ENCODE results near the gene COMMD2. TPM values are rescaled to one million over a fixed set of nuclear protein-coding genes. Genes with fewer than 3 reads are reported as not detected.

The COMMD2 gene
- total RNA-seq, 2 experiments from 2014 or later, result 35.5 to 38.9 TPM

GRCh38 chr3:149715247-149715646 is 37.0 kb downstream of the COMMD2 start:
- H3K27ac Mint-ChIP-seq, result no peak overlapping the region
- CTCF ChIA-PET, result interaction anchor here (1.2 to 1.6 kb wide), 3 partner anchors 146 to 192 kb away, joined by 4 to 6 read pairs (median 6); no protein-coding TSS in a partner anchor
- H3K9me3 Mint-ChIP-seq (ENCODE audit: low read depth), result no peaks in the 10 kb centered on the region
- H3K4me3 Mint-ChIP-seq, result no peak overlapping the region
- no peak for ATAC-seq
- peaks cover 15% of the 10 kb centered on the region for H3K4me1 Mint-ChIP-seq
- peaks cover 4% of the 10 kb centered on the region for H3K36me3 Mint-ChIP-seq
- DNase-seq, result no peak
- no peaks in the 10 kb centered on the region for H3K27me3 Mint-ChIP-seq

GRCh38 chr3:149713730-149714654 is 38.3 kb downstream of the COMMD2 start:
- DNase-seq (no peak), ATAC-seq (no peak)
- H3K9me3 Mint-ChIP-seq (ENCODE audit: low read depth), result no peaks in the 10 kb centered on the region
- no peak overlapping the region for H3K4me3 Mint-ChIP-seq
- CTCF ChIA-PET, result interaction anchor here (1.2 to 1.6 kb wide), 3 partner anchors 145 to 190 kb away, joined by 4 to 6 read pairs (median 6); no protein-coding TSS in a partner anchor
- no peaks in the 10 kb centered on the region for H3K36me3 Mint-ChIP-seq
- H3K4me1 Mint-ChIP-seq, result peaks cover 15% of the 10 kb centered on the region
- no peak overlapping the region for H3K27ac Mint-ChIP-seq
- no peaks in the 10 kb centered on the region for H3K27me3 Mint-ChIP-seq

DNA sequence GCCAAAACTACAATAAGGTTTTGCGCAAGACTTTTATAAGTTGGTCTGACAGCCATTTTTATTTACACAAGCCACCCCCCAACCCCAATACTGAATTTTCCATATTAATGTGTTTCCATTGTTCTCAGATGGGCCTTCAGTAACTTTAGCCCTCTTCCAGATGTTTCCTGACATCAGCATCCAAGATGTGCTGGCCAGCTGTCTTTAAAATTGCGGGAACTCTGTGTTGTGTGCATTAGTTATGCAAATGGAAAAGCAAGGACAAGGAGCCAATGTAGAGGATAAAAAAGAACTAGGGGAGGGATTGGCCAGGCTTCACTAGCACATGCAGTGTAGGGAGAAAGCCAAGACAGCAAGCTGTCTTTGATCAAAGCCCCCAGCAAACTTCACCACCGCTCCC is 45.4 kb downstream of the COMMD2 start:
- Mint-ChIP-seq H3K9me3 (ENCODE audit: low read depth) (no peaks in the 10 kb centered on the region), H3K36me3 (no peaks in the 10 kb centered on the region), H3K4me1 (peaks cover 20% of the 10 kb centered on the region), H3K4me3 (no peak overlapping the region), H3K27ac (no peak overlapping the region), H3K27me3 (no peaks in the 10 kb centered on the region)
- no peak for DNase-seq
- CTCF ChIA-PET, result no interaction called here
- no peak for ATAC-seq

- no peaks in the 10 kb centered on the region for H3K9me3 Mint-ChIP-seq (ENCODE audit: low read depth)
- no peak overlapping the region for H3K27ac Mint-ChIP-seq
- H3K4me1 Mint-ChIP-seq, result peaks cover 30% of the 10 kb centered on the region
- H3K4me3 Mint-ChIP-seq, result no peak overlapping the region
- CTCF ChIA-PET, result interaction anchor here (0.6 to 1.7 kb wide), 3 partner anchors 11 to 194 kb away, joined by 3 to 7 read pairs (median 4); no protein-coding TSS in a partner anchor
- H3K36me3 Mint-ChIP-seq, result no peaks in the 10 kb centered on the region
- ATAC-seq (no peak), DNase-seq (no peak)
- no peaks in the 10 kb centered on the region for H3K27me3 Mint-ChIP-seq
Observed at GRCh38 chr3:149705416-149705815, 46.9 kb downstream of the COMMD2 start.

- H3K4me3 Mint-ChIP-seq, result no peak overlapping the region
- peaks cover 8% of the 10 kb centered on the region for H3K9me3 Mint-ChIP-seq (ENCODE audit: low read depth)
- CTCF ChIA-PET, result interaction anchor here (1.7 kb wide), 1 partner anchor 105 kb away, joined by 4 read pairs; no protein-coding TSS in a partner anchor
- H3K36me3 Mint-ChIP-seq, result peaks cover 12% of the 10 kb centered on the region
- H3K27me3 Mint-ChIP-seq, result no peaks in the 10 kb centered on the region
- no peak overlapping the region for H3K27ac Mint-ChIP-seq
- peaks cover 30% of the 10 kb centered on the region for H3K4me1 Mint-ChIP-seq
- DNase-seq (no peak), ATAC-seq (no peak)
Observed at GRCh38 chr3:149703466-149703865, 48.8 kb downstream of the COMMD2 start.

DNA sequence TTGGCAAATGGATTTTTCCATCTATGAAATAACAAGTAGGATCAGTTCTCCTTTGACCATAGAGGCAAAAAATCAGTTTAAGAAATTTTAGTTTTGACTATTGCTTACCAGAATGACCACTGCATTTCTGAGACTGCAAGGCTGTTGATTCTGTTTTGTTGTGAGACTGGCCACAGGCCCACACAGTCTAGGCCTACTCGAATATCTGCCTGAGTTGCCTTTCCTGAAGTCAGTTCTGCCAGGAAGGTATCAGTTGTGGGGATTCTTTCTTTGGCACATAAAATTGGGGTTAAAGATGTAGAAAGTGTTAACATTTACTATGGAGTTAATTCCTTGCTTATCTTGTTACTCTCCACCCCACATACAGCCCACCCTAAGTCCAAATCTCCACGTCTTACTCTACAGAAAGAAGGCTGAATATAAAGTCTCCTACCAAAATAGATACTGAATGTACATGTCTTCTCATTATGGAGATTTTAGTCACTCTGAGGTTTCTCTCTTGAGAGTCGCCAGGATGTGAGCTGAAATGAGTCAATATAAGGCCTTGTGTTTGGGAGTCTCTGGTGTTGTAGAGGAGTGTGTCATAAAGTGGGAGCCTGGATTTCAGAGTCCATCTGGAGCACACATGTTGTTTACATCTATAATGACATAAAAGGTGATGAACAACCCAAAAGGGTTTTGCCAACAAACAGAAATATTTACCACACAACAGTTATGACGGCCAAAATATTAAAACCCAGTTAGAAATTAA is 49.4 kb downstream of the COMMD2 start:
- DNase-seq (no peak), ATAC-seq (peak; percentile 67)
- Mint-ChIP-seq H3K9me3 (ENCODE audit: low read depth) (peaks cover 13% of the 10 kb centered on the region), H3K4me1 (peaks cover 30% of the 10 kb centered on the region), H3K36me3 (peaks cover 17% of the 10 kb centered on the region), H3K27ac (peak overlapping the region; percentile 50), H3K4me3 (no peak overlapping the region), H3K27me3 (no peaks in the 10 kb centered on the region)
- CTCF ChIA-PET, result interaction anchor here (1.7 kb wide), 1 partner anchor 106 kb away, joined by 4 read pairs; no protein-coding TSS in a partner anchor

DNA sequence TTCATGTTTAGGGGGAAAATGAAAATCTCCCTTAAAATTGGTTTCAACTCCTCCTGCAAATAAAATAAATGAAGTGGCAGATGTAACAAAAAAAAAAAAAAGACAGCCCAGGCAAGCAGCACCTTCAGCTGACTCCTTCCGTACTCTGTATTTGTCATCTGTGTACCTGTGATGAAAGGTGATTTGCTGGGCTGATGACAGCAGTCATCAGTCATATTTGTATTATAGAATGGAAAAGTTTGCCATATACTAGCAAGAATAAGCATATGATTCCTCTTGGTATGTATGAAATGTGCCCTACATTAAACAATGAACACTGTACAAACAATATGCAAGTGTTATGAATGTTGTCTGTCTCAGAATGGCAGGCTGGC is 50.3 kb downstream of the COMMD2 start:
- H3K4me3 Mint-ChIP-seq, result peak overlapping the region; percentile 73
- peaks cover 25% of the 10 kb centered on the region for H3K36me3 Mint-ChIP-seq
- DNase-seq (no peak), ATAC-seq (peak; percentile 83)
- peaks cover 30% of the 10 kb centered on the region for H3K4me1 Mint-ChIP-seq
- peak overlapping the region; percentile 94 for H3K27ac Mint-ChIP-seq
- no peaks in the 10 kb centered on the region for H3K27me3 Mint-ChIP-seq
- peaks cover 18% of the 10 kb centered on the region for H3K9me3 Mint-ChIP-seq (ENCODE audit: low read depth)
- CTCF ChIA-PET, result interaction anchor here (0.9 kb wide), 1 partner anchor 106 kb away, joined by 3 read pairs; no protein-coding TSS in a partner anchor

DNA sequence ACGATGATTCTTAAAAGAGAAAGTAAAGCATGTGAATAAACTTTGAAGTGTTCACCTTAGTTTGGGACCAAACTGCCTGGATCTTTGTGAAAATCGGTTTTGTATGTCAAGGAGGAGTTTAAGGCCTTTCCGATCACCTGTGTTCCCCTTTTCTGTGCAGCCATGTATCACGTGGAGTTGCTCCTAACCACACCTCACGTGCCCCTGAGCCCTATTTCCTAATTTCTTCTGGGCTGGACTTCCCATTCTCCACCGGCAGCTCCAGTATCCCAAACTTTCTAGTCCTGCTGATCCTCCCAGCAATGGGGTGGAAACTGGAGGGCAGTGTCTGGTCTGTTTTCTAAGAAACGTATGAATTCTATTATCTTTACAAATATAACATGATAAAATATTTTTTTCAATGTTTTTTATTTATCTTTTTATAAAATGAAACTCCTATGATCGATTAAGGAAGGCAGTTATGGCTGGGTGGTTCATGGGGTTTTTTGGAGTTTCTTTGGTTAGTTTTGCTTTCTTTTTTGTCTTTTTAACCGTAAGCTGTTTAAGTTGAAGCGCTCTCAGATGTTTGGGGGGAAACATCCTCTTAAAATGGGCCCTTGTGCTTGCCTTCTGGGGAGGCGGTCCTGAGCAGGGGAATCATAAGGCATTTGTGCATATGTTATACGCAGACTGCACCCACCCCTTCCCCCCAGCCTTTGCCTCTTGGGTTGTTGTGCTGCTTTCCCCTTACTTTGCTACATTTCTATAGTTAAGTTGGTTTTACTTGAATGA is 50.9 kb downstream of the COMMD2 start:
- CTCF ChIA-PET, result interaction anchor here (0.9 to 1.0 kb wide), 2 partner anchors 107 to 121 kb away, joined by 3 to 5 read pairs; no protein-coding TSS in a partner anchor
- Mint-ChIP-seq H3K36me3 (peaks cover 28% of the 10 kb centered on the region), H3K27me3 (no peaks in the 10 kb centered on the region), H3K4me1 (peaks cover 30% of the 10 kb centered on the region), H3K9me3 (ENCODE audit: low read depth) (peaks cover 22% of the 10 kb centered on the region), H3K4me3 (peak overlapping the region; percentile 73), H3K27ac (peak overlapping the region; percentile 94)
- DNase-seq (peak; percentile 61), ATAC-seq (peak; percentile 72)

Other genes starting within 250 kb of the COMMD2 start
- 1 to 10 TPM; 1.8 to 3.8 TPM for gene WWTR1, start 94.5 kb downstream of the COMMD2 start, total RNA-seq
- not detected for gene ANKUB1, start 40.1 kb upstream of the COMMD2 start, total RNA-seq
- gene RNF13, start 60.7 kb upstream of the COMMD2 start, total RNA-seq, result 10 to 100 TPM; 29.6 to 39.7 TPM
- gene PFN2, start 218.4 kb upstream of the COMMD2 start, total RNA-seq, result 1 to 10 TPM; 1.0 to 1.1 TPM

Measured in activated CD8-positive, alpha-beta memory T cell treated with anti-CD3 and anti-CD28 coated beads, Interleukin-2, amount 10 ng/mL, durations not matched to agents 7 days and 5 days (primary cell).